Stimulated activated CD4-positive, alpha-beta T cell treated with anti-CD3 and anti-CD28 coated beads, Interleukin-1b, Interleukin-23, amount 100 ng/mL, for 48 hours (primary cell): ENCODE data around the gene RBCK1.
"Not testable (repeated sequence)": the region's sequence is repeated elsewhere in the genome, so short reads cannot be mapped to it uniquely, and the experiment has no call there.

Source experiments
- DNase-seq: peaks from one replicate; pipeline ENCODE4 v3.0.0-alpha.2; 2020

Gene RBCK1

DNA sequence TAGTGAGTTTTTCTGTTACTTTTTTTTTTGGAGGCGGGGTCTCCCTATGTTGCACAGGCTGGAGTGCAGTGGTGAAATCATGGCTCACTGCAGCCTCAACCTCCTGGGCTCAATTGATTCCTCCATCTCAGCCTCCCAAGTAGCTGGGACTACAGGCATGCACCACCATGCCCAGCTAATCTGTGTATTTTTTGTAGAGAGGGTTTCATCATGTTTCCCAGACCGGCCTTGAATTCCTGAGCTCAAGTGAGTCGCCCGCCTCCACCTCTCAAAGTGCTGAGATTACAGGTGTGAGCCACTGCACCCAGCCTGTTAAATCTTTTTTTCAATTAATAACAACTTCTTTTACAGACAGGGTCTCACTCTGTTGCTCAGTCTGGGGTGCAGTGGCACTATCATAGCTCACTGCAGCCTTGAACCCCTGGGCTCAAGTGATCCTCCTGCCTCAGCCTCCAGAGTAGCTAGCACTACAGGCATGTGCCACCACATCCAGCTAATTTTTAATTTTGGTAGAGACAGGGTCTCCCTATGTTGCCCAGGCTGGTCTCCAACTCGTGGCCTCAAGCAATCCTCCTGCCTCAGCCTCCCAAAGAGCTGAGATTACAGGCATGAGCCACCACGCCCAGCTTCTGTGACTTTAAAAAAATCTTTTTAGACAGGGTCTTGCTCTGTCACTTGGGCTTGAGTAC lies 68.6 kb downstream of the RBCK1 start:
- not testable (repeated sequence) for DNase-seq

DNA sequence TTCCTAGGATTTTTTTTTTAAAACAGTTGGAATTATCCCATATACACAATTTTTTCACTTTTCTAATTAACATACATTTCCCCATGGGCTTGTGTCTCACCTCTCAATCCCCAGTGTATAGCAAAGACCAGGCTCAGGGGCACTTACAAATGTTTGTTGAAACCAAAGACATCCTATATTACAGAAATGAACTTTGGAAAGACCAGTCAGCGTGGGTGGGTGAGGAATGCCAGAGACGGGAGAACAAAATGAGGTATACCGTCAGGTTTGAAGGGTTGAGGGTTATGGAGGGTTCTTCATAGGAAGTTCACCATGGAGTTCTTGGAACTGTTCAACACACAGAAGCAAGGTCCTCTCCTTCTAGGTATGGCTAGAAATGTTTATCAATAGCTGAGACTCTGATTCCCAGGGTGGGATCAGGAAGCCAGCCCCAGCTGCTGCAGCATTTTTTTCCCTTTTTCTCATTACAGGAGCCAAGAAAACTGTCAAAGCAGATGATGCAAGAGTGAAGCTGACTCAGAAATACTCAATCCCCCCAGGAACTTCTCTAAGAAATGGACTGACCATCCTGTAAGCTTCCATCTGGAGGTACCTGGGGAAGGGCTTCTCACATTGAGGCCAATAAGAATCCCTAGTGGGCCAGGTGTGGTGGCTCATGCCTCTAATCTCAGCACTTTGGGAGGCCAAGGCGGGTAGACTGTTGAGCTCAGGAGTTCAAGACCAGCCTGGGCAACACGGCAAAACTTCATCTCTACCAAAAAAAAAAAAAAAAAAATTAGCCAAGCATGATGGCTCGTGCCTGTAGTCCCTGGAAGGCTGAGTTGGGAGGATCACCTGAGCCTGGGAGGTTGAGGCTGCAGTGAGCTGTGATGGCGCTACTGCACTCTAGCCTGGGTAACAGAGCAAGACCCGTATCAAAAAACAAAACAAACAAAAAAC lies 70.2 kb downstream of the RBCK1 start:
- DNase-seq = no peak

GRCh38 chr20:478949-479429 lies 70.9 kb downstream of the RBCK1 start:
- no peak for DNase-seq

GRCh38 chr20:479487-479886 lies 71.4 kb downstream of the RBCK1 start:
- no peak for DNase-seq

DNA sequence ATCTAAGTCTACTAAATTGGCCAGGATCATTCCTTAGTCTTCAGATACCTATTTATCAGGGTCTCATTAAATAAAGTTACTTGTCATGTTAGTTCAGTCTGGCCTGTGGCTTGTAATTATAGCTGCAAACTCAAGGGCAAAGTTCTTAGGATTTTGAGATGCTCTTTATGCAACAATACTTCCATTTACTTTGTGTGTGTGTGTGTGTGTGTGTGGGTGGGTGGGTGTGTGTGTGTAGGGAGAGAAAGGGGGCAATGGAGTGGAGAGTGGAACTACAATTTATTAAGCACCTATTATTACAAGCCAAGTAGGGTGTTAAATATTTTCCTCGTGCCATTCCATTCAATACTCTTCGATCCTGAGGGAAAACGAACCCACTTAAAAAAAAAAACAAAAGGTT lies 71.9 kb downstream of the RBCK1 start:
- no peak for DNase-seq

- no peak for DNase-seq
Measured at GRCh38 chr20:481167-481566, 73.1 kb downstream of the RBCK1 start.
